HG03045 (cell line): ENCODE measurements around the gene CACNA1D.

Source experiments
- ATAC-seq: cut with Tn5 transposase; IDR thresholded peaks from one replicate; pipeline ENCODE4 v1.9.1; 2021; ENCODE audit warnings: mild to moderate bottlenecking, moderate library complexity; ENCODE audit not compliant: unreplicated experiment

The CACNA1D gene

GRCh38 chr3:53739966-53740365 is 245.6 kb downstream of the CACNA1D start:
- ATAC-seq: no peak

- no peak for ATAC-seq
Measured at GRCh38 chr3:53740956-53741355, 246.5 kb downstream of the CACNA1D start.

GRCh38 chr3:53744351-53744750 is 249.9 kb downstream of the CACNA1D start:
- ATAC-seq: peak; percentile 38

- ATAC-seq: no peak
Measured at GRCh38 chr3:53747559-53747958, 253.1 kb downstream of the CACNA1D start.

- ATAC-seq: peak; percentile 74
Measured at GRCh38 chr3:53748512-53749271, 254.3 kb downstream of the CACNA1D start.

- no peak for ATAC-seq
Measured at GRCh38 chr3:53749448-53749847, 255.0 kb downstream of the CACNA1D start.

- no peak for ATAC-seq
Measured at GRCh38 chr3:53750253-53751210, 256.1 kb downstream of the CACNA1D start.

- no peak for ATAC-seq
Measured at GRCh38 chr3:53753518-53754183, 259.2 kb downstream of the CACNA1D start.

GRCh38 chr3:53754325-53754724 is 259.9 kb downstream of the CACNA1D start:
- no peak for ATAC-seq

- ATAC-seq: no peak
Measured at GRCh38 chr3:53758846-53759245, 264.4 kb downstream of the CACNA1D start.

GRCh38 chr3:53763353-53763752 is 268.9 kb downstream of the CACNA1D start:
- no peak for ATAC-seq

GRCh38 chr3:53764026-53764775 is 269.8 kb downstream of the CACNA1D start:
- ATAC-seq: no peak

- ATAC-seq: no peak
Measured at GRCh38 chr3:53765753-53766152, 271.3 kb downstream of the CACNA1D start.

- no peak for ATAC-seq
Measured at GRCh38 chr3:53766706-53767105, 272.3 kb downstream of the CACNA1D start.

- no peak for ATAC-seq
Measured at GRCh38 chr3:53768478-53769459, 274.4 kb downstream of the CACNA1D start.

- ATAC-seq: no peak
Measured at GRCh38 chr3:53772562-53772961, 278.2 kb downstream of the CACNA1D start.

GRCh38 chr3:53773021-53773436 is 278.6 kb downstream of the CACNA1D start:
- no peak for ATAC-seq

GRCh38 chr3:53773611-53774368 is 279.4 kb downstream of the CACNA1D start:
- peak; percentile 73 for ATAC-seq

- no peak for ATAC-seq
Measured at GRCh38 chr3:53774414-53774813, 280.0 kb downstream of the CACNA1D start.
